IPS-18c (cell line): Measurements from ENCODE around the gene SETBP1.

Experiments used
- H3K4me3 ChIP-seq: 2 replicates; pipeline ENCODE4 v1.7.0; 2013; ENCODE audit warnings: low read depth, mild to moderate bottlenecking, low read length, moderate library complexity; ENCODE audit not compliant: insufficient read depth
- H3K9me3 ChIP-seq: one replicate; pipeline ENCODE4 v1.6.1; 2013; ENCODE audit warnings: mild to moderate bottlenecking, low read length, moderate library complexity; ENCODE audit not compliant: control insufficient read depth, insufficient read depth

Gene SETBP1

DNA sequence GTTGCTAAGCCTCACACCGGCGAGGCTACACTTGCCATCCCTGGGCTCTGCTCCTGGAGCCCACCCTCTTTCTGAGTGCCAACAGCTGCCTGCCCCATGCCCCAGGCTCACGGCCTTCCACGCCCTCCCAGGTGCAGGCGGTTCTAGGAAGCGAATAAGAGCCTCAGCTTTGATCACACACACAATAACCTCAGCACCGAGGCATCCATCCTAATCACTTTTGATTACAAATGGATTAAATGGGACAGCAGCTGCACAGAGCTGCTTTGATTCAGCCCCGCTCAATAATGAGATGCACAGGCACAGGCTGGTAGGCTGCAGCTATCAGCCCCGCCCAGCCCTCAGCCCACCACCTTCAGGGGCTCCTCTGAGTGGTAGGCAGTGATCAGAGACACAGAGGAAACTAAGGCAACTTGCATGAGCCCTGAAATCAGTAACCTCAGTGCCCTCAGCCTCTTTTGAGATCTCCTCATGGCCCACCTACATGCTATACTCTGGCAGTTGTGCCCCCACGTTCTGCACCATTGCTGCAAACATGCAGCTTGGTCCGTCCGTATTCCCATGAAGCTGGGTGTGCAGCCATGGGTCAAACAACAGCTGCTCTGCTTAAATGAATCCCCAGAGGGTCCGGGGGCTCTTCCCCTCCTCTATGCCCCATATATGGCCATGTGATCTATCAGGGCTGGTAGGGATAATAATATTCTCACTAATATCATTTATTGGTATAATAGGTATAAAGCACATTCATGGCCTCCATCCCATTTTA, 171.4 kb downstream of the SETBP1 start:
- Histone ChIP-seq H3K4me3 (no peak overlapping the region), H3K9me3 (no peaks in the 10 kb centered on the region)

GRCh38 chr18:44852818-44853217, 172.1 kb downstream of the SETBP1 start:
- Histone ChIP-seq H3K4me3 (no peak overlapping the region), H3K9me3 (no peaks in the 10 kb centered on the region)

- Histone ChIP-seq H3K9me3 (no peaks in the 10 kb centered on the region), H3K4me3 (no peak overlapping the region)
These were observed 172.7 kb downstream of the SETBP1 start for GRCh38 chr18:44853430-44853829.

DNA sequence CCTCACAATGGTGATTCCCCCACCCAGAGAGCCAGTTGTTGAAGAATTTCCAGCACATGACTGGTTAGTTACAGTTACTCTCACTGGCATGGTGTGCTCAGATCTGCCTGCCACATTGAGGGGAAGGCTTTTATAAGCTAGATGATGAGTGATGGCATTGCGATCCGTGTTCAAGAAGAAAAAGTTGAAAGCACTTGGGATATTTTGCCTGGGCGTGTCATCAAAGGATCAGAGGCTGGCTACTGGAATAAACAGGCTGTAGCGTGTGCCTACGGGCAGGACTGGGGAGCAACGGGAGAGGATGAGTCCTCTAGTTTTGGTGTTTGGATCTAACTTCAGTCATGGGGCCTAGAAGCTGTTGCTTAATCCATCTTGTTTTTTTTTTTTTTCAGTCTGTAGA, 175.0 kb downstream of the SETBP1 start:
- H3K9me3 ChIP-seq, result no peaks in the 10 kb centered on the region

GRCh38 chr18:44856157-44856556, 175.5 kb downstream of the SETBP1 start:
- Histone ChIP-seq H3K9me3 (no peaks in the 10 kb centered on the region), H3K4me3 (no peak overlapping the region)

More for the DNA sequence above, 175.0 kb downstream of the SETBP1 start:
- no peak overlapping the region for H3K4me3 ChIP-seq

- no peaks in the 10 kb centered on the region for H3K9me3 ChIP-seq
- H3K4me3 ChIP-seq, result no peak overlapping the region
These were observed 176.4 kb downstream of the SETBP1 start for GRCh38 chr18:44857081-44857480.

DNA sequence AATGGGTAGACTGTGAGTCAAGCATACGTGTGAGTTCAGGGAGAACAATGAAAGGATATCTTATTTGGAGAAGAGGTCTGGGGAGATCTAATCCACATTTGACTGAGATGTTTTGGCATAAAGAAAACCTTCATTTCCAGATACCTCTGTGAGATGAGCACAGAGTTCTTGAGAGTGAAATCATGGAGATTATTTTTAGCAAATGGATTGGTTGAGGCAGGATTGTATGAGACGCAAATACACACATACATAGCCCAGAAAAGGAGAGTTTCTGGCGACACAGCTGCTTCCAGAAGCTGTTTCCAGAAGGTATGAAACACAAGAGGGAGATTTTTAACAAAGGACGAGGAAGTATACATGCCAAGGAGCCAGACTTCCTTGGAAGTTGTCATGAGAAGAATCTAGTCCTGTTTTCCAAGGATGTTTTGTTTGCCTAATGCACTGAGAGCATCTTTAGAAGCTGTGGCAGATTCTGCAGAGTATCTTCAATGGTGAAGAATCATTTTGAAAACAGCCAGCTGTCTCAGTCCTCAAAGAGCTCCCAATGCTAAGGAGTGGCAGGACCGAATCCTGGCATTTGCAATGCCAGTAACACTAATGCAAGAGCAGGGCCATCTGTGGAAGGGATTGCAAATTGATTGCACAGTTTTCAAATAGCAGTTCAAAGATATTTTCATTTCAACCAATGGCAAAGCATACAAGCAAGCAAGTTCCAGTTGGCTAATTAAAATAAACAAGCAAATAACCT, 177.2 kb downstream of the SETBP1 start:
- Histone ChIP-seq H3K4me3 (no peak overlapping the region), H3K9me3 (no peaks in the 10 kb centered on the region)

DNA sequence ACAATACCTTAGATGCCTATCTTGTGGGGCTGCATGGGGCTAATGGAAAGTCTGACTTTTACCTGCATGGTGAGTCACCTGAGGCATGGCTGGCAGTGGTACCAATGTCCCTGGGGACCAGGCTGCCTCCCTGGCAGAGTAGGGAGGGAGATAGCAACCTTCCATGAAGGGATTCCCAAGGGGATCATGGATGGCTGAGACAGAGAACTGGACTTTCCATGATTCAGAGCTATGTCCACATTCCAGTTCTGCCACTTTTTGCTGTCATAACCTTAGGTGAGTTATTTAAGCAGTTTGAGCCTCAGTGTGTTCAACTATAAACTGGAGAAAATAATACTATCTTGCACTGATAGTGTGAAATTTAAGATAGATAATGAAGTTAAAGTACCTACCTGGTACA, 178.6 kb downstream of the SETBP1 start:
- Histone ChIP-seq H3K4me3 (no peak overlapping the region), H3K9me3 (no peaks in the 10 kb centered on the region)

GRCh38 chr18:44859751-44860439, 179.2 kb downstream of the SETBP1 start:
- no peak overlapping the region for H3K4me3 ChIP-seq
- no peaks in the 10 kb centered on the region for H3K9me3 ChIP-seq

GRCh38 chr18:44862112-44862511, 181.4 kb downstream of the SETBP1 start:
- no peak overlapping the region for H3K4me3 ChIP-seq
- no peaks in the 10 kb centered on the region for H3K9me3 ChIP-seq

GRCh38 chr18:44866103-44866502, 185.4 kb downstream of the SETBP1 start:
- Histone ChIP-seq H3K9me3 (no peaks in the 10 kb centered on the region), H3K4me3 (no peak overlapping the region)

DNA sequence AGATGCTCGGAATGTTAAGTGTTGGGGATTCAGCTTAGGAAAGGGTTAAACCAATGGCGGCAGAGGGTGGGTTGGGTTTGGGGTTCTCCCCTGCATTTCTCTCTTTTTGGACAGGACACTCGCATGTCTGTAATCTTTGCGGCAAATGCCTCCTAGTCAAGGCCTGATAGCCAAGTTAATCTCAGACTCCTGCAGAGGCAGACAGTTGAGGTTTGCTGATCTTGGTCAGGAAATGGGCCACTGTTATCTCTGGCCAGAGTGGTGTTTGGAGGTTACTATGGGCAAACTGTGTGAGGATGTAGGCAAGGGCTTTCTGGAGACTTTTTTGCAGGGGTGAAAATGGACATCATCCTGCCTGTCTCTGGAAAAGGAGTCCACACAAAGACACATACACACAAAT, 188.8 kb downstream of the SETBP1 start:
- Histone ChIP-seq H3K9me3 (no peaks in the 10 kb centered on the region), H3K4me3 (no peak overlapping the region)

GRCh38 chr18:44870631-44871502, 190.2 kb downstream of the SETBP1 start:
- no peak overlapping the region for H3K4me3 ChIP-seq

GRCh38 chr18:44871771-44872170, 191.1 kb downstream of the SETBP1 start:
- no peak overlapping the region for H3K4me3 ChIP-seq
- no peaks in the 10 kb centered on the region for H3K9me3 ChIP-seq

More at GRCh38 chr18:44870631-44871502, 190.2 kb downstream of the SETBP1 start:
- H3K9me3 ChIP-seq, result no peaks in the 10 kb centered on the region

- no peaks in the 10 kb centered on the region for H3K9me3 ChIP-seq
- H3K4me3 ChIP-seq, result no peak overlapping the region
These were observed 195.3 kb downstream of the SETBP1 start for GRCh38 chr18:44876024-44876423.

DNA sequence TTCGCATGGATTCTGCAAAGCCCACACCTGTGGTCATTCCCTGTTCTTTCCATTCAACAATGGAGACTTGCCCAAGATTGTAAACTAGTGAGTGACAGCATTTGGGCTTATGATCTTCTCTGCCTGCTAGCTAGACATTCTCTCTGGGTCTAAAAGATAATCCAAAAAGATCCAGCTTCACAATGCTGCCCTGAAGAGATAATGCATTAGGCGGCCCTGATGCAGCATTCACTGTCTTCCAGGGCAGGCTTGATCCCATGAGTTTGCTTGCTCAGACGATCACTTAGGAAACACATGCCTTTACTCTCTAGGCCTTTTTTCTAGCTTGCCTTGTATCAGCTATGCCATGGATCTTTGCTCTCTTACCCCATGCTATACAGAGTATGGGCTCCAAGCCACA, 196.1 kb downstream of the SETBP1 start:
- no peaks in the 10 kb centered on the region for H3K9me3 ChIP-seq
- H3K4me3 ChIP-seq, result no peak overlapping the region

DNA sequence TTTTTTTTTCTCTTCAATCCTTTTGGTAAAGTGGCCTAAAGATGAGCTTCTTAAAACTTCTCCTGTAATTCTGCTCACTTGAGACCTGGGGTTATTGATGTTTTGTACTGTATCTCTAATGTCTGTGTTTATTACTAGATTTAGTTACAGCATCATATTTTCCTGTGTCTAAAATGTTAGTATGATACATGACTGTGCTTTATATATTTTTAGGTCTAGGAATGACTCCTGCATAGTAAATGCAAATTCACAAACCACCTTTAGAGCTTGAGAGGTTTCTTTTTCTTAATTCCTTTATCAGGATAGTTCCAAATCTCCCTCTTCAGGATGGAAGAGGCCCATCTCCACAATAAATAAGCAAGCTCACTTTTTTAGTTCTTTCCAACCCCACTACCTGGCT, 197.6 kb downstream of the SETBP1 start:
- H3K4me3 ChIP-seq, result no peak overlapping the region
- H3K9me3 ChIP-seq, result no peaks in the 10 kb centered on the region
